ENCODE data around the gene ZDHHC8.
A peak's percentile ranks its signal among the peaks of the same experiment; 100 is the strongest.

Gene ZDHHC8

DNA sequence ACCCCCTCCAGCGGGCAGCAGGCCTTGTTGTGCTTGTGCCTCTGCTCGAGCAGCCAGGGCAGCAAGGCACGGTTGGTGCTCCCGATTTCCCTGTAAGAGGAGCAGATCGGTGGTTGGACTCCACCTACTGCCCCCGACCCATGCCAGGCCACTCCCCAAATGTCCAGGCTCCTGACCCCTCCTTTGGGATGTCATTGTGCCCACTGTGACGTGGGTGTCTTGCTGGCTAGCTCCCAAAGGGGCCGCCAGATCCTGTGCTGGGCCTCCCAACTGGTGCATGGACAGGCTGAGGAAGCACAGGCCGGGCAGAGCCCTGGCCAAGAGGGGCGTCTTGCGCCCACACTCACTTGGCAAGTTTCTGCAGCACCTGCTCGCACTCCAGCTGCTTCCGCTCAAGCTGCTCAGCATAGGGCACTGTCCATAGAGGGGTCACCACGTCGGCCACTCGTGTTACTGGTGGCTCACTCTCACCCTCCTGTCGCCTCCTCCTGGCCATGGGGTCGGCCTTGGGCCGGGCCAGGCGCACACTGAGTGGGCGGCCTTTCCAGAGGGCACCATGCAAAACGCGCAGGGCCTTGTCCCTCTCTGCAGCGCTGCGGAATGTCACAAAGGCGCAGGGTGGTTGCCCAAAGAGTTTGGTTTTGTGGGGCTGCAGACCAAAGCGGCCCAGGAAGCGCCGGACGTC, 15.8 kb upstream of the ZDHHC8 start, which contains the start of gene RANBP1:
Gene RANBP1 (plus strand): TSS at position 414 of the 685 bp plus-strand sequence. CDS start 81 bp downstream, at position 495.
- no peak for DNase-seq

DNA sequence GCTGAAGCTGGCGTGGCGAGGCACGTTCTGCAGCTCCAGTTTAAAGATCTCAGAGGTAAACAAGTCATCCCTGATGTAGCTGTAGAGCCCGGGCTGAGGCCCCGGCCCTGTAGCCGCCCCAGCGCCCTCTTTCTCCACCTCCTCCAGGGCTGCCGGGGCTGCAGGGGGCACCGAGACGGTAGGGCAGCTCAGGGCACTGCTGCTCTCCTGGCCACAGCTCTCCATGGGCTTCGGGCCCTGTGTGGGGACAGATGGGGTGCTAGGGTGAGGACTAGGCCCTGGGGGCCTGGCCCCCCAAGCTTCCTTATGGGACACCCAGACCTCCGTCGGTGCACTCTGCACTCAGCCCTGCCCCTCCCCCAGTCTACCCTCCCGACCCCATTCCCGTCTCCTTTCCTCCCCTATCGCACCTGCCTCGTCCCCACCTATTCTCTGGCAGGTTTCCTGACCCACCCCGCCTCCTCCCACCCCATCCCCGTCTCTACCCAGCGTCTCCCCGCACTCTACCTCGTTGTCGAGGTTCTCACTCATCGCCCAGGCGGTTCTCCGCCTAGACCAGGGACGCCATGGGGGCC, 15.1 kb upstream of the ZDHHC8 start:
- no peak for DNase-seq

DNA sequence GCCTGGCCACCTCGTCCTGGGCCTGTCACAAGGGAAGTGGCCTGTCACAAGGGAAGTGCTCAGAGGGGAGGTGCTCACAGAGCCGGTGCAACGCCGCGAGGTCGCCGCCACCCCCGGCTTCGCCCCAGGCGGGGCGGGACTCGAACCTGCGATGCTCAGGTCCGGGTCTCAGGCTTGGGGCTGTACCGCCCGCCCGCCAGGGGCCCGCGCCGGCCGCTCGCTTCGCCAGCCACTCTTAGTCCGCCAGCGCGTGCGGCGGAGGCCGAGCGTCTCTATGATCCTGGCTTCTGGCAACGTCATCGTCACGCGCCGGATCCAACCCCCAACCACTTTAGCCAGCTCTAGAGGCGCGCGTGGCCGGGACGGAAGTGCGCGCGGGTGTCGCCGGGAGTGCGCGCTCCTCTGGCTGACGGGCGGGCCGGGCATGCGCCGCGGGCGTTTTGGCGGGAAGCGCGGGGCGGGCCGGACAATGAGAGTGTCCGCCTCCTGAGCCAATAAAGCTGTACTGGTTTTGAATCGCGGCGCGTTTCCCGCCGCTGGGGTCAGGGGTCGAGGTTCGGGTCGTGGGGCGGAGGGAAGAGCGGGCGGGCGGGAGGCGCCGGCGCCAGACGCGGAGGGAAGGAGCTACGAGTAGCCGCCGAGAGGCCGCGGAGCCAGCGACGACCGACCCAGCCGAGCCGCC, 14.5 kb upstream of the ZDHHC8 start, which contains the start of gene TRMT2A:
Gene TRMT2A (minus strand): TSS at position 276 of the 682 bp plus-strand sequence. CDS start 320 bp downstream, outside the sequence.
- DNase-seq = peak; percentile 97

DNA sequence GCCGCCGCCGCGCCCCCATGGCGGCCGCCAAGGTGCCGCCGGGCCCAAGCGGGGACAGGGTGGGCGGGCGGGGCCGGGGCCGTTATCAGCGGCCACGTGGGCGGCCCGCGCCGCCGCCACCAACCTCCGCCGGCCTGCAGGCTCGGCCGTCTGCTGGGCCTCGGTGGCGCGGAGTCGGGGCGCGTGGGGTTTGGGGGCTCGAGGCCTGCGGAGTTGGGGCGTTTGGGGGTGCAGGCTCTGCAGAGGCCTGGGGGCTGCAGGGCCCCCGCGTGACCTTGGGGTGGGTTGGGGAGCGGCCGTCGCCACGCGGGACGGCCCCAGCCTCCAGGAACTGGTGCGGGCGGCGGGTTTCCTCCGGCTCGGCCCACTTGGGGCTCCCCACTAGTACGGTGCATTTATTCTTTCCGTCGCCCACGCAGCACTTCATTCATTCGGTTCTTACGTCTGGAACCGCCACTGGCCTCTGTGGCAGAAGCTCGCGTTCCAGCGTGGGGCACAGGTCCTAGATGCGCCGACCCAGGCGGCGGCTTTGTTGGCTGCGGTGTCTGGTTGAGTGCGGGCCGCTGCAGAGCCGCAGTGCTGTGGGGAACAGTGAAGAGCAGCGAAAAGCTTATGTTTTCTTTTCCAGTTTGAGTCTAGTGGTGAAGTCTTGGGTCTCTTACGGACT, 13.8 kb upstream of the ZDHHC8 start:
- DNase-seq = peak; percentile 29

DNA sequence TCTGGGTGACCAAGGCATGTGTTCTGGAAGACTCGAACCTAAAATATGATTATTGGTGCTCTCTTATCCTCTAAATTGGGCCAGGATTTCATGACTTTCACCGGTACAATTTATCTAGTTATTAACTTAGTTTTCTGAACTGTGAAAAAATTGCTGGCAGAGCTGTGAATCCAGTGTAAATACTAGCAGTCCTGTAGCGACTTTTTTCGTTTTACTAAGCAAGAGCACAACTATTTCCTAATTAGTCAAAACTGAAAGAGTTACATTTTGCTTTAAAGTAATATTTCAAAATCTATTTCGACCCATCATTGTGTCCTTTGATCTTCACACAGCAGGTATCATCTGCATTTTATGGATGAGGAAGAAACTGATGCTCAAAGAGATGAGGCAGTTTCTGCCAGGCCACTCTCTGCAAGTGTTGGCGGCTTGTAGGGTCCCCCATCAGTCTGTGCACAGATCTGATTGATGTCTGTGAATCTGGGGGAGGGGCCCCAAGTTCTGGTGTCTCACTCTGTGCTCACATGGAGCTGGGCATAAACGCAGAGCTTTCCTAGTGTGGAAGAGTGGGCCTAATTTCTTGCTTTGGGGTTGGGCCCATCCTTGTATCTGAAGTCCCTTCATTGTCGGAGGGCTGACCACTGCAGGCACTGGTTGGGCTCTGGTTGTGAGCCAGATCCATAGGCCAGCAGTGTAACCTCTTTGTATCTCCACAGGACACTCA, 13.1 kb upstream of the ZDHHC8 start:
- no peak for DNase-seq

DNA sequence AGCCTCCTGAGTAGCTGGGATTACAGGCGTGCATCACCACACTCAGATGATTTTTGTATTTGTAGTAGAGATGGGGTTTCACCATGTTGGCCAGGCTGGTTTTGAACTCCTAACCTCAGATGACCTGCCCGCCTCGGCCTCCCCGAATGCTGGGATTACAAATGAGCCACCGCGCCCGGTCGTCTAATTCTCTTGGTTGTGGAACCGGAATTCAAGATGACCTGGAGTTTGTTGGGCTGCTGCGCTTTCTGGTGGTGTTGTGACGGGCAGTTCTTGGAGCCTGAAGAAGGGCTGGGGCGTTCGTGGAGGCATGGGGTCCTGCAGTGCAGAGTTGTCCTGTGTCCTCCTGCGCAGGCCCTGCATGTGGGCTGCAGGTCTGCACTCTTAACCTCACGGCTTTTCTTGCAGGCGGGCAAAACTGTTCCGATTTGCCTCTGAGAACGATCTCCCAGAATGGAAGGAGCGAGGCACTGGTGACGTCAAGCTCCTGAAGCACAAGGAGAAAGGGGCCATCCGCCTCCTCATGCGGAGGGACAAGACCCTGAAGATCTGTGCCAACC, 9.7 kb upstream of the ZDHHC8 start:
- DNase-seq = no peak

DNA sequence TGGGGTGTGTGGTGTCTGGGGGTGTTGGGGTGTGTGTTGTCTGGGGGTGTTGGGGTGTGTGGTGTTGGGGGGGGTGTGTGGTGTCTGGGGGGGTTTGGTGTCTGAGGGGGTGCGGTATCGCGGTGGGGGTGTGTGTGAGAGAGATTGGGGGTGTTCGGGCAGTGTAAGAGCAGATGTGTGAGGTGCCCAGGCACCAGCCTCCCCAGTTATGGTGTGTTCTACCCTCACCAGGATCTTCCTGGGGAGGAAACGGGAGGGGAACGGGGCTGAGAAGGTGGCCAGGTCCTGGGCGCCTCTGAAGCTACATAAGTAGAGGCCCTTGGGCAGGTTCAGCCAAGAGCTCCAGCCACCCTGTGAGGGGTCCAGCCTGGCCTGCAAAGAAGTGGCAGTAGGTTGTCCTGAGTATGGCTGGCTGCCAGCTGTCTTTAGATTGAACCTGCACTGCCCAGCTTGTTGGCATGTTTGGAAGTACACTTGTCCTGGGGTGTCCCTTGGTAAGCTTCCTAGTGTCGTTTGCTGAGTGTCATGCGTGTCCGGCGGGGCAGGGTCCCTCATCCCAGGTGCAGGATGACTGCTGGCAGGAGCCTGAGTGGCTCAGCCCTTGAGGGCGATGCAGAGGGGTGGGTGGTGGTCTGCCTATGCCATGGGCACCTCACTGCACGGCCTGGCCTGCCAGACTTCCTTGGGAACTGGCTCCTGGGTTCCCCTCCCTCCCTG, 8.1 kb upstream of the ZDHHC8 start:
- no peak for DNase-seq

DNA sequence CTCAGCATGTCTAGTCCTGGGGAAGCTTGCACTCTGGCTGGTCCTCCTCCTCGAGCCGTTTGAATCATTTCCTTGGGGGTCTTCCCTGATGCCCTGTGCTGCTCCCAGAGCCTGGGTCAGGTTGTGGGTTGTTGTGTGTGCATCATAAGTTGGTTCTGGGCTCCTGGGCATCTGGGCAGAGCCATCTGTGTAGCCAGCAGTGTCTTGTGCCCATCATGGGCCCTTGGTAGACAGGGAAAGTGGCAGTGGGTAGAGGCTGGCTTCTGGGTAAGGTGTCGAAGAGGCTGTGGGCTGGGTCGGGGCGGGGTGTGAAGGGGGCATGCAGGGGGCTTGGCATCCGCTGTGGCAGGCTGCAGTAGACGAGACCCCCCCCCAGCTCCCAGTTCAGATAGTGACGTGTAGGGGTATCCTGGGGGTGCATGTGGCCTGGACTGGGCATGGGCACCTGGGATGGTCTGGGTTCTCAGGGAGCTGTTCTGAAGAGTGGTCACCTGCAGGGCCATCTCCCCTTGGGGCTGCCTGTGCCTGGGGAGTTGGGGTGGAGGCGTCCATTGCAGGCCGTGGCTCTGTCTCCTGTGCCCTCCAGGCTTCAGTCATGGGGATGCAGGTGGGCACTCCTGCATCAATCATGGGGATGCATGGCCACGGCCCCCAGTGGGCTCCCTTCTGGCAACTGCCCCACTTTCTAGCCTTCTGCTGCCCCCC, 7.4 kb upstream of the ZDHHC8 start:
- DNase-seq = no peak

DNA sequence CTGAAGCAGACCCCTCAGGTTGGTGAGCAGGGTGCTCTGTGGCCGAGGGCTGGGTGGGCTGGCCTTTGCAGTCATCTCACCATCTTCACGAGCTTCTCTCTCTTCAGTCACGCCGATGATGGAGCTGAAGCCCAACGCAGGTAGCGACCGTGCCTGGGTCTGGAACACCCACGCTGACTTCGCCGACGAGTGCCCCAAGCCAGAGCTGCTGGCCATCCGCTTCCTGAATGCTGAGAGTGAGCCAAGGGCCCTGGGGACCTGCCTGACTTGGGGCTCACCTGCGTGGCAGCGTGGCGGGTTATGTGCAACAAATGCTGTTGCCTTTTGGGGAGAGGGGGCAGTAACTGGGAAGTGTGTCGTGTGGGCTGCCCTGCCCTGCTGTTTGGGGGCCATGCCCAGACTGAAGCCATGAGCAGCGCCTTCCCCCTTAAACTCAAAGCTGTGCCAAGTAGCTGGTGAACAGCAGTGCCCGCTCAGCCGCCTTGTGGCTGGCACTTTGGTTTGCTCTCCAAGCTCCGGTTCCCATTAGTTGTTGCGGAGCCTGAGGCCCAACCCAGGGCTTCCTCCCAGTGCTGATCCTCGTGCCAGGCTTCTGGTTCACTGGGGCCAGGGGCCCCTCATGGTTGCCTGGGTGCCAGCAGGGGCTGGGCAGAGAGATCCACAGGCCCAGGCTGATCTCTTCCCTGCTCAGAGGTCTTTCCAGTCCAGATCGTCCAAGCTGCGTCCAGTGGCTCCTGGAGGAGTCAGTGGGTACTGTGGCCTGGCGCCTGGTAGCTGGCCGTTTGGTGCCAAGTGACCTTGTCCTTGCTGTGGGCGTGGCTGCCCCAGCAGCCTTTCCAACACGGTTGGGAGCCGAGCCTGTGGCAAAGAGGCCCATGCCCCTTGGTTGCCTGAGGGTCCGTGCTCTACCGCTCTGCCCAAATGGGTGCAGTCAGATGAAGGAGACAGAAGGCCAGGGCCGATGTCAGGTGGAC, 6.1 kb upstream of the ZDHHC8 start:
- DNase-seq = no peak

DNA sequence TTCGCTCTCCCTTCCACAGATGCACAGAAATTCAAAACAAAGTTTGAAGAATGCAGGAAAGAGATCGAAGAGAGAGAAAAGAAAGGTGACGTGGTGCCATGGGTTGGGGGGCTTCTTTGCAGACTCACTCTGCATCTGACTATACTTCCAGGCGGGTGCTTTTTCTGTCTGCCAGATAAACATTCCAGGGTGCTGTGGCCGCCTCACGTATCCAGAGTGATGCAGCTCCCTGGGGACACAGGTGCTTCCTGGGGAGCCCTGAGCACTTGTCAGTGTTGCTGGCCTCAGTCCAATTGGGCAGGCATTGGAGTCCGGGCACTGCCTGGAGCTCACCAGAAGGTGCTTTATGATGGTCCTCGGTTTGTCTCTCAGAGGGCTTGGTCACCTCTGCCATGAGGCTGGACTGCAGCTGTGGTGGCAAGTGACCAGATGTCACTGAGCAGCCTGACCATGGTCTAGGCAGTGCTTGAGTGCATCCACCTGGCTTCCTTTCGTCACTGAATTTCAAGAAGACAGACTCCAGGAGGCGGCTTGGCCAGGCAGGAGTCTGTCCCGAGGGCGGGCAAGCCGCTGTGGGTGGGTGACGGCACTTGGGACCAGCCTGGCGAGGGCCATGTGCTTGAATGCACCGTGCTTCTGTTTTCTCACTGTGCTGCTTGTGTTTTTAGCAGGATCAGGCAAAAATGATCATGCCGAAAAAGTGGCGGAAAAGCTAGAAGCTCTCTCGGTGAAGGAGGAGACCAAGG, 5.1 kb upstream of the ZDHHC8 start:
- DNase-seq = no peak

DNA sequence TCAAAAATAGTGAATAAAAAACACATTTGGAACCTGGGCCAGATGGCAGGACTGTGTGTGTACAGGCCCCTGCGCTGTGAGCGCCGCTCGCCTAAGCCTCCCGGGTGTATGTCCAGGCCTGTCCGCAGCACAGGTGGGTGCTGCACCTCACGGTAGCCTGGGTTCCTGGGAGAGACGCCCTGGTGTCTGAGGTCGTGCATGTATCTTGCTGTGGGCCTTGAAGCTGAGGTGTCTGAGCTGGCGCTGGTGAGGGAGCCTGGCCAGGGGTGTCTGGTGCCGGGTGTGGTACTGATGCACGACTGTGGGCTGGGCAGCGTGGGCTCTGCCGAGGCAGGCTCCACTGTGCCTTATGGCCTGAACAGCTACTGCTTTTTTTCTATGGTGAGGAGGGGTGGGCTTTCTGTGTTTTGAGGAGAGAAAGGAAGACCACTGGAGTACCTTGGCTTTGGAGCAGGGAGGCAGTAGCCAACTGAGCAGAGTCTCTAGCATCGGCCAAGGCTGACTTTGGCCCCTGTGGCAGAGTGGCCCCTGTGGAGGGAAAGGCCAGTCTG, 4.2 kb upstream of the ZDHHC8 start:
- no peak for DNase-seq

DNA sequence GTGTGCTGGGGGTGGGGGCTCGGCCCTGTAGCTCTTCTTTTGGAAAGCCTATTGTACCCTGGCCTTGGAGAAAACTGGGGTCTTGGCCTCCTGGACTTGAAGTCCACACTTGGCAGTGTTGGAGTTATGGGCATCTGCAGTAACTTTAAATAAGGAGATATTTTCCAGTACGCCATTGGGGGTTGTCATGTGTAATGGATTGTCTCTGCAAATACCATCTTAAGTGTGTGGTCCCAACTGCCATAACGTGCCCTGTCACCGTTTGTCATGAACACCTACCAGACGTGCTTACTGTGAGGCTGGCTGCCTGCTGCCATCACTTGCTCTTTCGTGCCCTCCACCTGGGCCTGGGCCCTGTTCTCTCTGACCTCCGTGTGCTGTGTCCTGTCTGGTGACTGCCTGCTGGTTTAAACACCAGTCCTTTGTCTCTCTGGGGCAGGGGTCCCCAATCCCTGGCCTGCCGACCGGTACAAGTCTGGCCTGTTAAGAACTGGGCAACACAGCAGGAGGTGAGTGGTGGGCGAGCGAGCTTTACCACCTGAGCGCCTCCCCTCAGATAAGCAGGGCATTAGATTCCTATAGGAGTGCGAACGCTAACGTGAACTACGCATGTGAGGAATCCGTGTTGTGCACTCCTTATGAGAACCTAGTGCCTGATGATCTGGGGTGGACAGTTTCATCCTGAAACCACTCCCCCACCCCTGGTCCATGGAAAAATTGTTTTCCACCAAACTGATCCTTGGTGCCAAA, 3.6 kb upstream of the ZDHHC8 start:
- DNase-seq = no peak

DNA sequence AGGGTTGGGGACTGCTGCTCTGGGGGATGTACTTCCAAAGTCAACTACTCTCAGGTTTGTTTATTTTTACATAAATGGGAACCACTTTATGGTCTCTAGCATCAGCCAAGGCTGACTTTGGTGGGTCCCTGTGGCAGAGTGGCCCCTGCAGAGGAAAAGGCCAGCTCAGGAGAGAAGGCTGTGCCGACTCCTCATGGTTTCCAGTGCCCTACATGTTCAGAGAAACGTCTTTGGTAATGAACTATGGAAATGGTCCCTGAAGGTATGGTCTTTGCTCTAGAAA, 3.0 kb upstream of the ZDHHC8 start:
- no peak for DNase-seq

DNA sequence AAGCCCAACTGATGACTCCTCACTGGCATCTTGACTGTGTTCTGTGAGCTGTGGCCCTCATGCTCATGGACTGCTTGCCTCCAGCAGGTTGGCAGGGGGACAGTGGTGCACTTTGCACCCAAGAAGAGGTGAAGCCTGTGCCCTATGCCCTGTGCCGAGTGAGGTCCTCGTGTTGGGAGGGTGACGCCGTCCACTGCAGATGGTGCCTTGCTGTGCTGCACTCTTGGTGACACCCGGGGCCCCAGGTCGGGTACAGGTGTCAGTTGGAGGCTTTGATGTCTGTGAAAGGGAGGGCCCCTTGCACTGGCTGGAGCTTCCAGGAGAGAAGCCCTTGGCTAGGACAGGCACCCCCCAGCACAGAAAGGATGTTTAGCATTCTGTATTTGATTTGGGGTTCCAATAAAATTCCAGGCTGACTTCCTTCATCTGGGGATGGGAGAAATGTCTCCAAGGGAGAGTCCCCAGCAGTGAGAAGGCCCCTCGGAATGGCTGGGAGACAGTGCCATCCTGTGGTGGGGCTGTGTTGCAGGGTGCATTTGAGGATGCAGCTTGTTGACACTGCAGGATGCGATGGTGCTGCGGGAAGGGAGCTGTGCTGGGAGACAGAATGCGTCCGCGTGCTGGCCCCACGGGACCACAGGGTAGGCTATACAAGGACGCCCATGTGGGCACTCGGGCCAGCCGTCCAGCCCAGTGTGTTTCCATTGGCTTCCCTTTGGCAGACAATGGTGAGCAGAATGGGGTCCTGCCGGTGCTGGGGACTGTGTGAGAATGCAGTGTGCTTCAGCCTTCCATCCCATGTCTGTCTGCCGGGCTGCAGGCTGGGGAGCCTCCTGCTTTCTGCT, 2.5 kb upstream of the ZDHHC8 start:
- DNase-seq = peak; percentile 65

DNA sequence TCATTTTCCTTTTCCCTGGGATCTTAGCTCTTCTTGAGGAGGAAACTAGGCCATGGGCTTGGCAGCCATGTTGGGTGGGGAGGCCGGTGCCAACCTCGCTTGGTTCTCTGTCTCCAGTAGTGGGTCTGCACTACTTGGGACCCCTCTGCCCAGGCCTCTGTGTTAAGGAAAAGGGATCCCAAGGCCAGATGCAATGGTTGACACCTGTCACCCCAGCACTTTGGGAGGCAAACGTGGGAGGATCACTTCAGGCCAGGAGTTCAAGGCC, 1.9 kb upstream of the ZDHHC8 start:
- DNase-seq = no peak

DNA sequence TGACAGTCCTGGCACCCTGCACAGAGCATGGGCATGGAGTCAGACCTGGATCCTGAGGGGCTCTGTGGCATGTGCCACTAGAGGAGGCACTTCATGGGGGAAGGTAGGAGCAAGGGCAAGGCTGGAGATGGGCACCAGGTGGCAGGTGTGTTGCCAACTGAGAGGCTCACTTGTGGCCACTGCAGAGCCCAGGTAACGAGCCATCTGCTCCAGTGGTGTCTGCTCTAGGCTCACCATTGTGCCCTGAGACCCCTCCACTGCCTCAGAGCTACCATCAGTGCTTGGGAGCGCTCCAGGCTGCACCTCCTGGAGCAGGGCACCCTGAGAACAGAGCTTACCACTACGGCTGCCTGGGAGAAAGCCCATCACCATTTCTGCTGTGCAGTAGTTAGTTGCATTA, 1.3 kb upstream of the ZDHHC8 start:
- peak; percentile 24 for DNase-seq

DNA sequence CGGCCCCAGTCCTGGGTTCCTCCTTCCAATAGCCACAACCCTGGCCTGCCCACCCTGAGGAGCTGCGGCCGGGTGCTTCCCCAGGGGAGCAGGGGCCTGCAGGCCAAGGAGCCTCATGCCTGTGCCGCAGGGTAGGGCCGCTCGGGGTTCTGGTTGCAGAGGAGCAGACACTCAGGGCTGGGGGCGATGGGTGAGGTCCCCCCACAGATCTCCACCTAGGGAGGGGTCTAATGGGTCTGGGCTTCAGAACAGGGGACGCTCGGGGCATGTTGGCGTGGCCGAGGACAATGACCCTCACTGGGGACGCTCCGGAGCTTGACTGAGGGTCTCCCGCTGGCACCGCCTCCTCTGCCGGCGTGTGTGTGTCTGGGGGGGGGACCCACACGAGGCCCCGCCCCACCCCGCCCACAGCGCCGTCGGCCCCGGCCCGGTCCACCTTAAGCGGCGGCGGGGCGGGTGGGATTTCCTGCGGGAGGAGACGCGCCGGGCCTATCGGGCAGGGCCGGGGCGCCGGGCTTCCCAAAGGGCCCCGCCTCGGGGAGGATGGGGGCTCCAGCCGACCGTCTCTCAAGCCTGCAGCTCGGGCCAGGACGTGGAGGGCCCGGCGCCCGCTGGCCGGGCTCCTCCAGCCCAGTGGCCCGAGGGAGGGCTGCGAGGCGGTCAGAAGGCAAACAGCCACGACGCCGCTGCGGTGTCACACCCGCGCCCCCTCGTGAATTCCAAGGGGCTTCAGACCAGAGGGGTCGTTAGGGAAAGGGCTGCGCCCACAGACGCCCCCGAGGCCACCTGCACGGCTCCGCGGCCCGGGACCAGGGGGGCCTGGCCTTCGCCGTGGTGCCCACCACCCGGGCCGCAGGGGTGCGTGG, 640 bp upstream of the ZDHHC8 start:
- peak; percentile 90 for DNase-seq
